GM23248 (cell line): ENCODE results near the gene GPS1.

Source experiments
- EZH2 ChIP-seq: fragments of 200-600 bp; sonication (generic); IDR thresholded peaks from 2 replicates; pipeline ENCODE4 v1.6.1; 2018; ENCODE audit warnings: antibody characterized with exemption, mild to moderate bottlenecking; ENCODE audit not compliant: insufficient read depth, poor library complexity, severe bottlenecking
- EZH2phosphoT487 ChIP-seq: fragments of 200-600 bp; sonication (generic); IDR thresholded peaks from 2 replicates; pipeline ENCODE4 v1.6.1; 2018; ENCODE audit warnings: antibody characterized with exemption, moderate library complexity, mild to moderate bottlenecking, low read depth; ENCODE audit not compliant: insufficient read depth

GRCh38 chr17:82059272-82060000, 7.7 kb downstream of the GPS1 start:
- no peak for TF ChIP-seq EZH2phosphoT487
- TF ChIP-seq EZH2, result no peak
